Measurements from ENCODE around the gene MESP2.

- no peak for TF ChIP-seq CTCF (conservative IDR thresholded peaks at IDR 0.05; ENCODE audit: low read length)
- TF ChIP-seq EZH2phosphoT487 (IDR thresholded peaks at IDR 0.05; ENCODE audit: borderline replicate concordance, low read depth, low read length), result no peak
Observed at GRCh38 chr15:89815769-89816168, 39.6 kb downstream of the MESP2 start.

All from OCI-LY7 (cell line).